Measurements from ENCODE around the gene GJB1. TPM values are rescaled to one million over a fixed set of nuclear protein-coding genes. Genes with fewer than 3 reads are reported as not detected.

Gene GJB1
- polyA plus RNA-seq, 1 experiment = not detected

DNA sequence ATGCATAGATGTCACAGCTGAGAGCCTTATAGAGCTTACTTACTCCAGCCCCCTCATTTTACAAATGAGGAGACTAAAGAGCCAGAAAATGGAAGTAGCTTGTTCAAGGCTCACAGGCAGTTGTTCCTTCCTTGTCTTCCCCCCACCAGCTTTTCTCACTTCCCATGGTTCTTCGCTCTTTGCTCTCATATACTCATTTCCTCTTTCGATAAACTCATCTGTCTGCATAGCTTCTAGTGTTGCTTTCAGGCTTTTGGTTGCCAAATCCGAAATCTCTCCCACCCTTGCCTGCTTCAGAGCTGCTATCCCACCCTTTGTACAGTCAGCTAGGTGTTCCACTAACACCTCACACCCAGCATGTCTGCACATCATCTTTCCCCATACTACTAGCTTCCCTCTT, 25.0 kb upstream of the GJB1 start:
- TF ChIP-seq, protein P1, sequence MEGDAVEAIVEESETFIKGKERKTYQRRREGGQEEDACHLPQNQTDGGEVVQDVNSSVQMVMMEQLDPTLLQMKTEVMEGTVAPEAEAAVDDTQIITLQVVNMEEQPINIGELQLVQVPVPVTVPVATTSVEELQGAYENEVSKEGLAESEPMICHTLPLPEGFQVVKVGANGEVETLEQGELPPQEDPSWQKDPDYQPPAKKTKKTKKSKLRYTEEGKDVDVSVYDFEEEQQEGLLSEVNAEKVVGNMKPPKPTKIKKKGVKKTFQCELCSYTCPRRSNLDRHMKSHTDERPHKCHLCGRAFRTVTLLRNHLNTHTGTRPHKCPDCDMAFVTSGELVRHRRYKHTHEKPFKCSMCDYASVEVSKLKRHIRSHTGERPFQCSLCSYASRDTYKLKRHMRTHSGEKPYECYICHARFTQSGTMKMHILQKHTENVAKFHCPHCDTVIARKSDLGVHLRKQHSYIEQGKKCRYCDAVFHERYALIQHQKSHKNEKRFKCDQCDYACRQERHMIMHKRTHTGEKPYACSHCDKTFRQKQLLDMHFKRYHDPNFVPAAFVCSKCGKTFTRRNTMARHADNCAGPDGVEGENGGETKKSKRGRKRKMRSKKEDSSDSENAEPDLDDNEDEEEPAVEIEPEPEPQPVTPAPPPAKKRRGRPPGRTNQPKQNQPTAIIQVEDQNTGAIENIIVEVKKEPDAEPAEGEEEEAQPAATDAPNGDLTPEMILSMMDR (IDR thresholded peaks at IDR 0.05; ENCODE audit: low read depth, low read length) = no peak
- Histone ChIP-seq H3K9me3 (ENCODE audit: control insufficient read depth, insufficient read depth, low read length) (no peaks in the 10 kb centered on the region), H3K4me3 (ENCODE audit: low read depth, low read length) (no peak overlapping the region), H3K27me3 (ENCODE audit: control insufficient read depth, insufficient read depth, low read length) (no peaks in the 10 kb centered on the region), H3K27ac (ENCODE audit: low read depth, low read length) (no peak overlapping the region)
- no peak for DNase-seq (ENCODE audit: low read depth, low spot score)
- POLR2A ChIA-PET = no interaction called here
- CTCF ChIA-PET = no interaction called here

DNA sequence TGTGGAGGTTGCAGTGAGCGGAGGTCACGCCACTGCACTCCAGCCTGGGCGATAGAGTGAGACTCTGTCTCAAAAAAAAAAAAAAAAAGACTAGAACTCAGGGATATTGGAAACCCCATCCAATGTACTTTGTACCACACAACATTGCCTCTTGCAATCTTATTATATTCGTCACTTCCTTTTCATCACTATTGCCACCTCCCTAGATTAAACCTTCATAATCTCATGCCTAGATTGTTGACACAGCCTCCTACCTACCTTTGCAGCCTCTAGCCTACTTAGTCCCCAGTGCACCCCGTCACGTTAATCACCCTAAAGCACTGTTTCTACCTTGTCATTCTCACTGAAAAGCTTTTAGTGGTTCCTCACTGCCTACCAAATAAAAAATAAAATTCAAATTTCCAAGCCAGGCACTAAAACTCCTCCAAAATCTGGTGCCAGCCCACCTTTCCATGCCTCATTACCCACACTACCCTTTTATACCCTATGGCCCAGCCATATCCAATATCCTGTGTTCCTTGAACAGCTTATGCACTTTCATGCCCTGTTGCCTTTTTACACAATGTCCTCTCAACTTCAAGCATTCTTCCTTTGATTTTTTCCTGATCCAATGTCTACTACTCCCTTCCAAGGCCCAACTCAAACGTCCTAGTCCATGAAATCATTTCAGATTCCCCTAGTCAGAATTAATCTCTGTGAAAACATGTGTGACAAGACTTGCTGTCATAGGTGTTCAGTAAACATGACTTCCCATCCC, 23.6 kb upstream of the GJB1 start:
- Histone ChIP-seq H3K9me3 (ENCODE audit: control insufficient read depth, insufficient read depth, low read length) (no peaks in the 10 kb centered on the region), H3K4me3 (ENCODE audit: low read depth, low read length) (no peak overlapping the region), H3K27me3 (ENCODE audit: control insufficient read depth, insufficient read depth, low read length) (no peaks in the 10 kb centered on the region), H3K27ac (ENCODE audit: low read depth, low read length) (no peak overlapping the region)
- ChIA-PET POLR2A (no interaction called here), CTCF (no interaction called here)
- no peak for DNase-seq (ENCODE audit: low read depth, low spot score)
- TF ChIP-seq, protein P1 (IDR thresholded peaks at IDR 0.05; ENCODE audit: low read depth, low read length) = no peak

DNA sequence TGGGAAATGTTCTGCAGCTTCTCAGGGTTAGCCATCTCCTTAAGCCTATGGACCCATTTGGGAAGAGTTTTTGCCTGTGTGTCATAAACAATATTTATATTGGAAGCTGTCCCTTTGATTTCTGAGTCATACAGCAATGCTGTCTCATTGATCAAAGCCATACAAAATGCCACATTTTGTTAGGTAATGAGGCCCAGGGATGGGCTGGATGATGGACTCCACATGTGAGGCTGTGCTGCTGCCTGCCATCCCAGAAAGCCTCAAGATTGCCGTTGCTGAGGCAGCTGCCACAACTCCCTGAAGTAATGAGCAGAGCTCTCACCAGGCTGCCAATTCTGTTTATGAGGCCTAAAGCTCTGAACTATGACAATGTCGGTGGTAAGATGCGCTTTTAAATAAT, 12.2 kb upstream of the GJB1 start:
- H3K4me3 ChIP-seq (ENCODE audit: low read depth, low read length) = no peak overlapping the region
- TF ChIP-seq, protein P1 (IDR thresholded peaks at IDR 0.05; ENCODE audit: low read depth, low read length) = no peak
- H3K27ac ChIP-seq (ENCODE audit: low read depth, low read length) = no peak overlapping the region
- DNase-seq (ENCODE audit: low read depth, low spot score) = no peak
- no peaks in the 10 kb centered on the region for H3K9me3 ChIP-seq (ENCODE audit: control insufficient read depth, insufficient read depth, low read length)
- POLR2A ChIA-PET = no interaction called here
- CTCF ChIA-PET = no interaction called here
- H3K27me3 ChIP-seq (ENCODE audit: control insufficient read depth, insufficient read depth, low read length) = peaks cover 6% of the 10 kb centered on the region

DNA sequence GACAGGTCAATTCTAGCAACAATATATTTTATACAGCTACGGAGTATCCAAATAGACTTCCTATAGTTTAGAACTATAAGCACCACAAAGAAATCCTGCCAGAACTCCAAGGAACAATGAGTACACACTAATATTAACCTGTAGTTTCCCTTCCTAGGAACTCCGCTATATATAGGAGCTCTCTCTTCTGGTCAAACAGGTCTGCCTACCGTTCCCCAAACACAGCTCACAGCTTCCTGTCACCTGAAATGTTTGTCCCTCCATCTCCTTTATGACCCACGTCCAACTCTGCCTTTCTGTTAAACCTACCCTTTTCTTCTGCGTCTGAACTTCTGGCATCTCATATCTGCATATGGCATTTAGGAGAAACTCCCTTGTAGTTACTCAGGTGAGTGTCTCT, 10.5 kb upstream of the GJB1 start:
- H3K27me3 ChIP-seq (ENCODE audit: control insufficient read depth, insufficient read depth, low read length) = peaks cover 6% of the 10 kb centered on the region
- TF ChIP-seq, protein P1 (IDR thresholded peaks at IDR 0.05; ENCODE audit: low read depth, low read length) = no peak
- no peaks in the 10 kb centered on the region for H3K9me3 ChIP-seq (ENCODE audit: control insufficient read depth, insufficient read depth, low read length)
- no peak overlapping the region for H3K4me3 ChIP-seq (ENCODE audit: low read depth, low read length)
- ChIA-PET POLR2A (no interaction called here), CTCF (no interaction called here)
- H3K27ac ChIP-seq (ENCODE audit: low read depth, low read length) = no peak overlapping the region
- no peak for DNase-seq (ENCODE audit: low read depth, low spot score)

DNA sequence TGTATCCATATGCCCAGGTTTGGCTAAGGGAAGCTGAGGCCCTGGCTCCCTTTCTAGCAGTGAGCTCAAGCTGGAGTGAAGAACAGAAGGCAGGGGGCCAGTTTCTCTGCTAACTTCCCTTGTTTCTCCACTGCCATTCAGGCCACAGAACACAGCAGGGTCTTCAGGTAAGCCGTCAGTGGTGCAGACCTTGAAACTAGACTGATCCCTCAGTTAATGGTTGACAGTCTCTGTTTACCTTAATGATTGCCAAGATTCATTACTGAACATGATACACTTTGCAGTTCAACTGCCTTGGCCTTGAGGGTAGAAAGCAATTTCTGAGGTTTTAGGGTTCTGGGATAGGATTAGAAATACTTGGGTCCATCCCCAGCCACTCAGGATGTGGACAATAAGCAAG, 8.9 kb upstream of the GJB1 start:
- CTCF ChIA-PET = no interaction called here
- Histone ChIP-seq H3K4me3 (ENCODE audit: low read depth, low read length) (no peak overlapping the region), H3K9me3 (ENCODE audit: control insufficient read depth, insufficient read depth, low read length) (no peaks in the 10 kb centered on the region), H3K27me3 (ENCODE audit: control insufficient read depth, insufficient read depth, low read length) (peaks cover 6% of the 10 kb centered on the region), H3K27ac (ENCODE audit: low read depth, low read length) (no peak overlapping the region)
- POLR2A ChIA-PET = no interaction called here
- TF ChIP-seq, protein P1 (IDR thresholded peaks at IDR 0.05; ENCODE audit: low read depth, low read length) = no peak
- no peak for DNase-seq (ENCODE audit: low read depth, low spot score)

All from AG04450 (cell line).